ENCODE results near the gene CPLX3.

CPLX3 gene

DNA sequence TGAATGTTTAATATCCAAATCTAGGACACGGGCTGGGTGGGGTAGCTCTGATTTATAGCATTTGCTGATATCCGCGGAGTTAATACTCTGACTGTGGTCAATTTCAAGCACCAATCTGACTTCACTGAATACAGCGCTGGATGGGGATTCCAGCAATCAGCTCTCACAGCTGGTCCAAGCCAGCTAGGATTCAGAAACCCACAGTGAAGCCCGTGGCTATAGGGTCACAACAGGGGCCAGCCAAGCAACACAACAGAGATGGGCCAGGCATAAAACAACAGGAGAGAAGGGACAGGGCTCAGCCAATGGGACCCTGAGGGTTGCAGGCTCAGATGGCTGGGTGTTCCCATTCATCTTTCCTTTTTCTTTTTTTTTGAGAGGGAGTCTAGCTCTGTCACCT, 19.1 kb upstream of the CPLX3 start:
- Mint-ChIP-seq H3K9me3 (no peaks in the 10 kb centered on the region), H3K4me1 (ENCODE audit: low read depth) (peaks cover 29% of the 10 kb centered on the region), H3K4me3 (no peak overlapping the region), H3K27ac (peak overlapping the region; percentile 86), H3K27me3 (no peaks in the 10 kb centered on the region), H3K36me3 (ENCODE audit: low read depth) (peaks cover 33% of the 10 kb centered on the region)
- no peak for DNase-seq

DNA sequence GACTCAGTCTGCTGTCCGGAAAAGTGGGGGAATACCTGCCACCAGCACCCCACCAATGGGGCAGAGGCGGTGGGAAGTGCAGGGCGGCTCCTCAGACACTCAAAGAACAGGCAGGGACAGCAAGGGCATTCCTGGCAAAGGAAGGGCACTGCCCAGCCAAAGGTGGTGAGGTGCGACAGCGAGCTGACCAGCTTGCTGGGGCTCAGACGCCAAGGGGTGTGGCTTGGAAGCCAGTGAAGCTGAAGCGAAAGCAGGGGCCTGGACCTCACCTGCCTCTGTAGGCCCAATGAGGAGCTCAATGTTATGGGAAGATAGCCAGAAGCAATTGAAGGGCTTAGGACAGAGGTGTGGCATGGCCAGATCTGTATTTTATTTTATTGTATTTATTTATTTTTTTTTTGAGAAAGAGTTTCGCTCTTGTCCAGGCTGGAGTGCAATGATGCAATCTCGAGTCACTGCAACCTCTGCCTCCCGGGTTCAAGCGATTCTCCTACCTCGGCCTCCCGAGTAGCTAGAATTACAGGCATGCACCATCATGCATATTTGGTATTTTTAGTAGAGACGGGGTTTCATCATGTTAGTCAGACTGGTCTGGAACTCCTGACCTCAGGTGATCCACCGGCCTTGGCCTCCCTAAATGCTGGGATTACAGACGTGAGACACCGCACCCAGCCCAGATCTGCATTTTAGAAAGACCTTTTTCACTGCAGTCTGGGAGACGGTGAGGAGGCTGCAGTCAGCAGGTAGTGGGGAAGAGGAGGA, 18.2 kb upstream of the CPLX3 start:
- DNase-seq = no peak
- H3K4me3 Mint-ChIP-seq = no peak overlapping the region
- no peaks in the 10 kb centered on the region for H3K27me3 Mint-ChIP-seq
- peaks cover 29% of the 10 kb centered on the region for H3K4me1 Mint-ChIP-seq (ENCODE audit: low read depth)
- peak overlapping the region; percentile 76 for H3K27ac Mint-ChIP-seq
- H3K9me3 Mint-ChIP-seq = no peaks in the 10 kb centered on the region
- H3K36me3 Mint-ChIP-seq (ENCODE audit: low read depth) = peaks cover 24% of the 10 kb centered on the region

DNA sequence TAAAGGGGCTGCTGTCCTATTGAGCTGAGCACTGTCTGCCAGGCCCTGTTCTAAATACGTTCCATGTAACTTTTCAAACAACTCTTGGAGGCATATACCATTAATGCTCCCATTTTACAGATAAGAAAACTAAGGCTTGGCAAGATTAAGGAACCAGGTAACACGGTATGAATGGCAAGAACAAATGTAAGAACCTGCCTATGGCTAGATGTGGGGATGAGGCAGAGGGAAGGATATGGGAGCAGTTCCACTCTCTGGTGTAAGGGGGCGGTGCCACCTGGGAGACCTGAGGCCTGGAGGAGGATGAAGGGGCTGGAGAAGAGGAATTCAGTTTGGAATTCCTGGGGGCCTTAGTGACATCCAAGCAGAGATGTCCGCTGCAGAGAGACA, 17.6 kb upstream of the CPLX3 start:
- DNase-seq = no peak
- Mint-ChIP-seq H3K4me1 (ENCODE audit: low read depth) (peaks cover 29% of the 10 kb centered on the region), H3K27ac (peak overlapping the region; percentile 47), H3K9me3 (no peaks in the 10 kb centered on the region), H3K27me3 (no peaks in the 10 kb centered on the region), H3K4me3 (no peak overlapping the region), H3K36me3 (ENCODE audit: low read depth) (peaks cover 18% of the 10 kb centered on the region)

DNA sequence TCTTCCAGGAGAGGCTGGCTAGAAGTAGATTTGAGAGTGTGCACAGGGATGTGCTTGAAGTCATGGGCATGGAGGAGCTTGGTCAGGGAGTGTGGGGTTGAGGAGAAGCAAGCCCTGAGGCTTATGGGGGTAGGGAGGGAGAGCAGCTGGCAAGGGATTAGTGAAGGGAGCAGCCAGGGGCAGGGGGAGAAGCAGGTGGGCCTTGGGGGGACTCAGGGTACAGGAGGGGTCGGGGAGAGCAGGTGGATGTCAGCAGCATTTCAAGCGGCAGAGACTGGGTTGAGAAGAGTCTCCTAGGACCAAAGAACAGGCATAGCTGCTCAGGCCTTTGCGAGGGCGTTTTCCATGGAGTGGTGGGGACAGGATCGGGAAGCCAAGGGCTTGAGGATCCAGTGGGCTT, 17.2 kb upstream of the CPLX3 start:
- no peak for DNase-seq
- H3K9me3 Mint-ChIP-seq = no peaks in the 10 kb centered on the region
- H3K27me3 Mint-ChIP-seq = no peaks in the 10 kb centered on the region
- peak overlapping the region; percentile 47 for H3K27ac Mint-ChIP-seq
- peaks cover 27% of the 10 kb centered on the region for H3K4me1 Mint-ChIP-seq (ENCODE audit: low read depth)
- H3K36me3 Mint-ChIP-seq (ENCODE audit: low read depth) = peaks cover 14% of the 10 kb centered on the region
- no peak overlapping the region for H3K4me3 Mint-ChIP-seq

DNA sequence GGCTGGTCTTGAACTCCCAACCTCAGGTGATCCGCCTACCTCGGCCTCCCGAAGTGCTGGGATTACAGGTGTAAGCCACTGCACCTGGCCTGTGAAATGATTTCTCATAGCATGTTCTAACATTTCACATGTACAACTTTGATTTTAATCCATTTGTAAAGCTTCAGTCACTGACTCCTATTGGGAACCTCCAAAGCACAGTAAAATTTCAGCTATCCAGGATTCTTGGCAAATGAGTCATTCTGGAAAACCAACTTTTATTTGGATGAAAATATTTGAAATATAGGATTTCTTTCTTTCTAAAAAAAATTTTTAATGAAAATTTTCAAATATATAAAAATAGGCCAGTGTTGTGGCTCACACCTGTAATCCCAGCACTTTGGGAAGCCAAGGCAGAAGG, 16.5 kb upstream of the CPLX3 start:
- Mint-ChIP-seq H3K4me3 (no peak overlapping the region), H3K4me1 (ENCODE audit: low read depth) (peaks cover 23% of the 10 kb centered on the region), H3K27me3 (no peaks in the 10 kb centered on the region), H3K36me3 (ENCODE audit: low read depth) (peaks cover 7% of the 10 kb centered on the region), H3K27ac (no peak overlapping the region), H3K9me3 (no peaks in the 10 kb centered on the region)
- DNase-seq = no peak

DNA sequence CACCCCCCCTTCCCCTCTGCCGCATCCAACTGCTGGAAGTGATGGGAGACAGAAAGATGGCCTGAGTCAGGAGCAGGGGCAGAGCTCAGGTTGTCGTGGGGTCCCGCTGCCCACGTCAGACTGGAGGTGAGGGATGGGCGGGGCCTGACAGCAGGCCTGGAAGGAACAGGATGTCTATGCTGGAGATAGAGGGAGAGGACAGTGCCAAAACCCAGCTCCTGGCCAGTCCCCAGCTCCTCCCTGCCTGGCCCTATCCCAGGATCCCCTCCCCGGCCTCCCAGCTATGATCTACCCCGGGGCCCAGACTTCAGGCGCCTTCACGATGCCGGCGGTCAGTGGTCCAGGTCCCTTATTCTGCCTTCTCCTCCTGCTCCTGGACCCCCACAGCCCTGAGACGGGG, 13.9 kb upstream of the CPLX3 start, which contains the start of gene LMAN1L:
LMAN1L (plus strand) TSS at position 303 of the 400 bp plus-strand sequence; CDS start at position 323, 20 bp downstream.
- H3K27ac Mint-ChIP-seq = peak within 1 kb of the TSS; percentile 66
- no peak within 1 kb of the TSS for H3K4me3 Mint-ChIP-seq
- peaks cover 13% of the 10 kb centered on the region for H3K4me1 Mint-ChIP-seq (ENCODE audit: low read depth)
- no peak for DNase-seq
- H3K36me3 Mint-ChIP-seq (ENCODE audit: low read depth) = no peaks in the 10 kb centered on the region
- no peaks in the 10 kb centered on the region for H3K27me3 Mint-ChIP-seq
- no peaks in the 10 kb centered on the region for H3K9me3 Mint-ChIP-seq

DNA sequence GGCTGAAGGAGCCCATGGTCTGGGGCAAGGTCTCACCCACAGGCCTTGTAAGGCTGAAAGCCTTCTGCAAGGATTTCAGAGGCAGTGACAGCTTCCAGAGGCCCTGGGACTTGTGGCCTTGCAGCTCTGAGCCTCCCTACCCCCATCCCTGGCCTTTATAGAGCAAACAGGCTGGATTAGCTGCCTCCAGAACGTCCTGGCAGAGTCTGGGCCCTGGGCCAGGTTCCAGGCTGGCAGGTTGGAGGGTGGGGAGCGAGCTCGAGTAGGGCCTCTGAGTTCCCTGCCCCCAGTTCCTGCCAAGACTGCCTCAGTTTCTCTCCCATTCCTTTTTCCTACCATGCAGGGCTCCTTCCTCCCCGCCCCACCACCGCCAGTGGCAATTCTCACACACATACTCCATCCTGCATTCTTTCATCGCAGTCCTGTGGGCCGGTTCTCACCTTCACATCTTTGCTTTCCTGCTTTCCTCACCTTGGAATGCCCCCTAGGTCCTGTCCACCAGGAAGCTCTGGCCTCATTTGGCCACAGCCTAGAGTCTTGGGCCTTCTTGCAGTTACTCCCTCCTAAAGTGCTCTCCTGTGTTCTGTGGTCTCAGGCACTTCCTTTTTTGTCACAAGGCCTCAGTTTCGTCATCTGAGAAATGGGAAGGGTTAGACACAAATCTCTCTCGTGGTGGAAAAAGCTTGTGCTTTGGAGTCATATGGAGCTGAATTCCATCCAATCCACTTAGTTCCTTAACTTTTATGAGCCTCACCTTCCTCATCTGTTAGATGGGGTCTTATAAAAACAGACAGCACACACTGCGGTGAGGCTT, 11.1 kb upstream of the CPLX3 start:
- no peak for DNase-seq
- Mint-ChIP-seq H3K36me3 (ENCODE audit: low read depth) (no peaks in the 10 kb centered on the region), H3K4me1 (ENCODE audit: low read depth) (peaks cover 10% of the 10 kb centered on the region), H3K9me3 (no peaks in the 10 kb centered on the region), H3K27ac (no peak overlapping the region), H3K27me3 (no peaks in the 10 kb centered on the region), H3K4me3 (no peak overlapping the region)

DNA sequence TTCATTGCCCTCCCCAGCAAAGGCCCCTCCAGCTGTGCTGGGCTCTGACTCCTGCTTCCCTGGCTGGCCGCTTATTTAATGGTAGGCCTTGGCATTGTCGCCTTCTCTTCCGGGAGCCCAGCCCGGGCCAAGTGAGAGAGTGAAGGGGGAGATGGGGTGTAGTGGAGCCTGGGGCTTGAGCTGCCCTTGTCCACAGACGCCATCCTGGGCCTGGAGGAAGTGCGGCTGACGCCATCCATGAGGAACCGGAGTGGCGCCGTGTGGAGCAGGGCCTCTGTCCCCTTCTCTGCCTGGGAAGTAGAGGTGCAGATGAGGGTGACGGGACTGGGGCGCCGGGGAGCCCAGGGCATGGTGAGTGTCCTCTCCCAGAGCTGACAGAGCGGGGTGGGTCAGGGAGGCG, 10.5 kb upstream of the CPLX3 start:
- Mint-ChIP-seq H3K4me1 (ENCODE audit: low read depth) (peaks cover 10% of the 10 kb centered on the region), H3K9me3 (no peaks in the 10 kb centered on the region), H3K27ac (no peak overlapping the region), H3K36me3 (ENCODE audit: low read depth) (no peaks in the 10 kb centered on the region), H3K27me3 (no peaks in the 10 kb centered on the region), H3K4me3 (no peak overlapping the region)
- no peak for DNase-seq

DNA sequence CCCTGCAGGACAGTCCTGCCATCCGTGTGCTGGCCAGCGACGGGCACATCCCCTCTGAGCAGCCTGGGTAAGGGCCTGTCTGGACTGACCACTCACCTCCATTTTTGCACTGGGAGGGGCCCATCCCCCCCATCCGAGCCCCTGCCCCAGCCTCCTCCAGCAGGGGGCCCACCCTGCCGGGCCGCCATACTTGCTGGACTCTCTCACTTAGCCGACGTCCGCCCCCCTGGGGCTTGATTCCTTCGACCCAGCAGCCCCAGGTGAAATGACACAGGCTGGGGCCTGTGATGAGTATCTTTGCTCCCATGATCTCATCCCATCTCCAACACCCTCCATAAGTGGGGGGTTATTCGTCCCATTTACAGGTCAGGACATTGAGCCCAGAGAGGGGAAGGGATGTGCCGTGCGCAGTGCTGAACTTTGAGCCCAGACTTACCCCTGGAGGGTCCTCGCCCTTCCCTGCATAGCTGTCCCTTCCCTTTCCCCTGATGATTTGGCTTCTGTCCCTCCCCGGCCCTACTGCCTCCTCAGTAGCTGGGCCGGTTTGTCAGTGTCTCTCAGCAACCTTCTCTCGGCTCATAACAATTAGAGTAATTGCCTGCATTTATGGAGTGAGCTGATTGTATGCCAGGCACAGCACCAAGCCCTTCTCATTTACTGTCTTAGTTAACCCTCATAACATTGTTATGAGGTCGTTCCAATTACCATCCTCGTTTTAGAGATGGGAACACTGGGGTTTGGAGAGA, 9.6 kb upstream of the CPLX3 start:
- Mint-ChIP-seq H3K27me3 (no peaks in the 10 kb centered on the region), H3K27ac (no peak overlapping the region)
- no peak for DNase-seq

DNA sequence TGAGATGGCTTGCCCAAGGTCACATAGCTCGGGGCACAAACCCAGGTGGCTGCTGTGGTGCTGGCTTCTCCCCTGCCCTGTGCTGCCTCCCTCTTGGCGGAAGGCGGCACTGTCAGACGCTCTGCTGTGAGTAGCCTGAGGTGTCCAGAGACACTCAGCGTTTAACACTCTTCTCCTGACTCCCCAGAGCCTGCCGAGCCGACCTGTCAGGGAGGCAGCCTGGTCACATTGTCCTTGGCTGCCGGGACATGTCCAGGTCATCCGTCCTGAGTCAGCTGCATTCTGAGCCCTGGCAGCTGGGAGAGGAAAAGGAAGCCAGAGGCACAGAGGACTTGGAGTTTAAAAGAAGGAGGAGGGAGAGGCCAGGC, 9.1 kb upstream of the CPLX3 start:
- no peak for DNase-seq
- H3K4me3 Mint-ChIP-seq = no peak overlapping the region
- no peaks in the 10 kb centered on the region for H3K27me3 Mint-ChIP-seq
- no peaks in the 10 kb centered on the region for H3K9me3 Mint-ChIP-seq
- peaks cover 10% of the 10 kb centered on the region for H3K4me1 Mint-ChIP-seq (ENCODE audit: low read depth)
- no peaks in the 10 kb centered on the region for H3K36me3 Mint-ChIP-seq (ENCODE audit: low read depth)
- H3K27ac Mint-ChIP-seq = no peak overlapping the region

More for the DNA sequence above, 9.6 kb upstream of the CPLX3 start:
- Mint-ChIP-seq H3K4me1 (ENCODE audit: low read depth) (peaks cover 10% of the 10 kb centered on the region), H3K9me3 (no peaks in the 10 kb centered on the region), H3K36me3 (ENCODE audit: low read depth) (no peaks in the 10 kb centered on the region), H3K4me3 (no peak overlapping the region)

DNA sequence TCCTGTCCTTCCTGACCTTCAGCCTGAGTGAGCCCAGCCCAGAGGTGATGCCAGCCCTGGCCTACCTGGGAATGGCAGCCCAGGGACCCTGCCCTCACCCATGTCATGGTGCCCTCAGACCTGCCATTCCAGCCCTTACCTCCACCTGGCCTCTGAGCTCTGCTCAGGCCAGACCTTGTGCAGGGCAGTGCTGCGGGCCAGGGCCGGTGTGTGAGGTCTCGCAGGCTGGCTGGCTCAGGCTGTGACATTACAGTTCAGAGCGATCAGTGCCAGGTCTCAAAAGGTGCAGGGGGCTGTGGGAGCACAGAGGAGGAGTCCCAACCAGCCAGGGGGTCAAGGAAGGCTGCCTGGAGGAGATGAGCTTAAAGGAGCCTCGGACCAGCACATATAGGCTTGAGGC, 6.4 kb upstream of the CPLX3 start:
- H3K9me3 Mint-ChIP-seq = no peaks in the 10 kb centered on the region
- peaks cover 10% of the 10 kb centered on the region for H3K4me1 Mint-ChIP-seq (ENCODE audit: low read depth)
- H3K27me3 Mint-ChIP-seq = peaks cover 4% of the 10 kb centered on the region
- no peak overlapping the region for H3K27ac Mint-ChIP-seq
- no peak for DNase-seq
- H3K36me3 Mint-ChIP-seq (ENCODE audit: low read depth) = no peaks in the 10 kb centered on the region
- no peak overlapping the region for H3K4me3 Mint-ChIP-seq

DNA sequence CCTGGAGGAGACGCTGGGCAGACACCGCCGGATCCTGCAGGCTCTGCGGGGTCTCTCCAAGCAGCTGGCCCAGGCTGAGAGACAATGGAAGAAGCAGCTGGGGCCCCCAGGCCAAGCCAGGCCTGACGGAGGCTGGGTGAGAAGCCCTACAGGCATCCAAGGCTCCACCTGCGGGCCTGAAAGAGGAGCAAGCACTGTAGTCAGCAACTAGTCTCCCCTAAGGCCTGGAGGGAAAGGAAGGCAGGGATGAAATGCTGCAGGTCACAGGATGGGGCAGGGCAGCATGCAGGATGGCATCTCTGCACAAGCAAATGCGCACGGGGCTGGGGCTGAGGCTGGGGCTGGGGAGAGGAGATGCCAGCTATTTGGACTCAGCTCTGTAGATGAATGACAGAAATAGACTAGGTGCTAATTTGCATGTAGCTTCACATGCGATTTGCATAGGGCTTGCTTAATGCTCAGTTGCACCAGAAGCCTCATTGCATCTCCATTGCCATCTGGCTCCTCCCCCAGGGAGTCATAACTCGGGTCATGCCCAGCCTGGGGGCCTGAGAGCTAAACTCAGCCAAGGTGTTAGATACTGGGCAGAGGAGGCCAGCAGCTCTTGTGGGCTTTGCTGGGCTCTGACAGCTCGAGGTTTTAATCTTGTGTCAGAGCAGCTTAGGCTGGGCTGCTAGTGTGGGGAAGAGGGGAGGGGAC, 5.2 kb upstream of the CPLX3 start:
- no peaks in the 10 kb centered on the region for H3K36me3 Mint-ChIP-seq (ENCODE audit: low read depth)
- no peaks in the 10 kb centered on the region for H3K9me3 Mint-ChIP-seq
- peaks cover 10% of the 10 kb centered on the region for H3K4me1 Mint-ChIP-seq (ENCODE audit: low read depth)
- H3K27me3 Mint-ChIP-seq = peaks cover 13% of the 10 kb centered on the region
- DNase-seq = no peak
- H3K27ac Mint-ChIP-seq = no peak overlapping the region
- H3K4me3 Mint-ChIP-seq = no peak overlapping the region

DNA sequence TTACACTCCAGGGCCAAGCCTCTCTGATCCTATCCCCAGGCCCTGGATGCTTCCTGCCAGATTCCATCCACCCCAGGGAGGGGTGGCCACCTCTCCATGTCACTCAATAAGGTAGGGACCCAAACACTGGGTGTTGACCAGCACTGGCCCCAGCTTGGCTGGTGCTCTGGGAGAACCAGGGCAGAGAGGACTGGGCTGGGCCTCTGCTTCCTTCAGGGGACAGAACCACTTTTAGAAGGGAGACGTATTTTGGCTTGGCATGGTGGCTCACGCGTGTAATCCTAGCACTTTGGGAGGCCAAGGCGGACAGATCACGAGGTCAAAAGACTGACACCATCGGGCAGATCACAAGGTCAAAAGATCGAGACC, 4.7 kb upstream of the CPLX3 start:
- H3K9me3 Mint-ChIP-seq = no peaks in the 10 kb centered on the region
- H3K27me3 Mint-ChIP-seq = peaks cover 17% of the 10 kb centered on the region
- no peak overlapping the region for H3K4me3 Mint-ChIP-seq
- DNase-seq = no peak
- peaks cover 10% of the 10 kb centered on the region for H3K4me1 Mint-ChIP-seq (ENCODE audit: low read depth)
- H3K27ac Mint-ChIP-seq = no peak overlapping the region
- no peaks in the 10 kb centered on the region for H3K36me3 Mint-ChIP-seq (ENCODE audit: low read depth)

DNA sequence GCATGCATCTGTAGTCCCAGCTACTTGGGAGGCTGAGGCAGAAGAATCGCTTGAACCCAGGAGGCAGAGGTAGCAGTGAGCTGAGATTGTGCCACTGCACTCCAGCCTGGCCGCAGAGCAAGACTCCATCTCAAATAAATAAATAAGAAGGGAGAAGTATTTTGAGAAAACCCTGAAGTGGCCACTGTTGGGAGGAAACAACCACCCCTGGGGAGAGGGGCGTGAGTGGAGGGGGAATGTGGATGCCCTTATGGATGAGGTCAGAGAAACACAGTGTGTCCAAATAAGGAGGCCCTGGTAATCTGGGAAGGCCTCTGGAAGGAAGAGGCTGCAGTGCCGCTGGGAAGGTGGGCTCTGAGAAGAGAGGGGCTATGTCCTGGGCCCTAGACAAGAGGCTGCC, 4.2 kb upstream of the CPLX3 start:
- Mint-ChIP-seq H3K27ac (no peak overlapping the region), H3K9me3 (no peaks in the 10 kb centered on the region), H3K4me1 (ENCODE audit: low read depth) (peaks cover 10% of the 10 kb centered on the region), H3K27me3 (peaks cover 21% of the 10 kb centered on the region), H3K36me3 (ENCODE audit: low read depth) (no peaks in the 10 kb centered on the region), H3K4me3 (no peak overlapping the region)
- DNase-seq = no peak
